KOPT-K1 (cell line): ENCODE data around the gene KIR2DL3.
"Not testable (repeated sequence)": the region's sequence is repeated elsewhere in the genome, so short reads cannot be mapped to it uniquely, and the experiment has no call there.

ENCODE experiments used
- H3K27ac ChIP-seq: fragments of 200-600 bp; sonication (generic); 2 replicates; pipeline ENCODE4 v1.5.1; 2016; ENCODE audit warnings: antibody characterized with exemption, mild to moderate bottlenecking, low read depth, low read length; ENCODE audit not compliant: poor library complexity, severe bottlenecking
- H3K36me3 ChIP-seq: fragments of 200-600 bp; sonication (generic); 2 replicates; pipeline ENCODE4 v1.5.1; 2017; ENCODE audit warnings: antibody characterized with exemption, mild to moderate bottlenecking, low read length, moderate library complexity; ENCODE audit not compliant: insufficient read depth
- H3K9me3 ChIP-seq: fragments of 200-600 bp; sonication (generic); 2 replicates; pipeline ENCODE4 v1.5.1; 2017; ENCODE audit warnings: antibody characterized with exemption, low read length, mild to moderate bottlenecking; ENCODE audit not compliant: insufficient read depth, poor library complexity, severe bottlenecking

Gene KIR2DL3

GRCh38 chr19:54728167-54728566, 10.1 kb upstream of the KIR2DL3 start:
- H3K27ac ChIP-seq: no peak overlapping the region
- no peaks in the 10 kb centered on the region for H3K9me3 ChIP-seq
- no peaks in the 10 kb centered on the region for H3K36me3 ChIP-seq

GRCh38 chr19:54729416-54730188, 8.7 kb upstream of the KIR2DL3 start:
- no peaks in the 10 kb centered on the region for H3K9me3 ChIP-seq
- H3K27ac ChIP-seq: no peak overlapping the region
- no peaks in the 10 kb centered on the region for H3K36me3 ChIP-seq

- Histone ChIP-seq H3K36me3 (no peaks in the 10 kb centered on the region), H3K27ac (no peak overlapping the region), H3K9me3 (no peaks in the 10 kb centered on the region)
These were observed 7.1 kb upstream of the KIR2DL3 start for GRCh38 chr19:54731191-54731590.

- no peak overlapping the region for H3K27ac ChIP-seq
- no peaks in the 10 kb centered on the region for H3K36me3 ChIP-seq
- H3K9me3 ChIP-seq: no peaks in the 10 kb centered on the region
These were observed 402 bp downstream of the KIR2DL3 start for GRCh38 chr19:54738715-54739114.

GRCh38 chr19:54739587-54740497, 1.5 kb downstream of the KIR2DL3 start:
- Histone ChIP-seq H3K27ac (no peak overlapping the region), H3K36me3 (no peaks in the 10 kb centered on the region), H3K9me3 (no peaks in the 10 kb centered on the region)

DNA sequence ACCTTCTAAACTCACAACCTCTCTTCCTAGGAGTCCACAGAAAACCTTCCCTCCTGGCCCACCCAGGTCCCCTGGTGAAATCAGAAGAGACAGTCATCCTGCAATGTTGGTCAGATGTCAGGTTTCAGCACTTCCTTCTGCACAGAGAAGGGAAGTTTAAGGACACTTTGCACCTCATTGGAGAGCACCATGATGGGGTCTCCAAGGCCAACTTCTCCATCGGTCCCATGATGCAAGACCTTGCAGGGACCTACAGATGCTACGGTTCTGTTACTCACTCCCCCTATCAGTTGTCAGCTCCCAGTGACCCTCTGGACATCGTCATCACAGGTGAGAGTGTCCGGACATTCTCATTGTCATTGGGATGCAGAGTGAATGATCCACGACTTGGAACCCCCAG, 3.6 kb downstream of the KIR2DL3 start:
- not testable (repeated sequence) for H3K9me3 ChIP-seq, H3K36me3 ChIP-seq, H3K27ac ChIP-seq

- H3K27ac ChIP-seq, H3K36me3 ChIP-seq, H3K9me3 ChIP-seq: not testable (repeated sequence)
These were observed 5.8 kb downstream of the KIR2DL3 start for GRCh38 chr19:54744080-54744479.

DNA sequence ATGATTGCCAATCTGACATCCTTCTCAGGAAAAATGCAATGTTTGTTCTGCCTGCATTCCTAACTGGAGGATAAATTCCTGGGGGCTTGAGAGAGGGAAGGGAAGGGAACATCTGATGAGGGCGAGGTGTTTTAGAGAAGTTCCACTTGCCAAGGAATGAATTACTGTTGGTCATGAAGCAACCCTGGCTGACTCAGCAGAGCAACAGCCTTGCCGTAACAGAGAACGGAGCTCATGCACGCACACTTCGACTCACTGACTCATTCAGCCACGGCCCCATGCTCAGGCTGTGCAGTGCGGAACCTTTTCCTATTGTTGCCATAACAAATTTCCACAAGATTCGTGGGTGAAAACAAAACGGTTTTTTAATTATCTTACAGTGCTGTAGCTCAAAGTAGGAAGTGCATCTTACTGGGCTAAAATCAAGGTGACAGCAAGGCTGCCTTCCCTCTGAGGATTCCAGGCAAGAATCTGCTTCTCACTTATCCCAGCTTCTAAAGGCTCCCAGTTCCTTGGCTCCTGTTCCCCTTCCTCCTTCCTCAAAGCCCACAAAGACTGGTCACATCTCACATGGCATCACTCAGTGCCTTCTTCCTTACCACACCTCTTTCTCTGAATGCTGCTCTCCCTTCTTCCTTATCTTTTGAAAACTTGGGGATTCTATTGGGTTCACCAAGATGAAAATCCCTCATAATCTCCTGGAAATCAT, 9.5 kb downstream of the KIR2DL3 start:
- not testable (repeated sequence) for H3K27ac ChIP-seq, H3K9me3 ChIP-seq, H3K36me3 ChIP-seq

- not testable (repeated sequence) for H3K9me3 ChIP-seq, H3K36me3 ChIP-seq, H3K27ac ChIP-seq
These were observed 12.0 kb downstream of the KIR2DL3 start for GRCh38 chr19:54750276-54750675.

GRCh38 chr19:54756204-54757110, 18.1 kb downstream of the KIR2DL3 start:
- not testable (repeated sequence) for H3K36me3 ChIP-seq, H3K27ac ChIP-seq, H3K9me3 ChIP-seq

DNA sequence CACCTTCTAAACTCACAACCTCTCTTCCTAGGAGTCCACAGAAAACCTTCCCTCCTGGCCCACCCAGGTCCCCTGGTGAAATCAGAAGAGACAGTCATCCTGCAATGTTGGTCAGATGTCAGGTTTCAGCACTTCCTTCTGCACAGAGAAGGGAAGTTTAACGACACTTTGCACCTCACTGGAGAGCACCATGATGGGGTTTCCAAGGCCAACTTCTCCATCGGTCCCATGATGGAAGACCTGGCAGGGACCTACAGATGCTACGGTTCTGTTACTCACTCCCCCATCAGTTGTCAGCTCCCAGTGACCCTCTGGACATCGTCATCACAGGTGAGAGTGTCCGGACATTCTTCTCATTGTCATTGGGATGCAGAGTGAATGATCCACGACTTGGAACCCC, 20.3 kb downstream of the KIR2DL3 start:
- H3K27ac ChIP-seq, H3K36me3 ChIP-seq, H3K9me3 ChIP-seq: not testable (repeated sequence)

- H3K36me3 ChIP-seq, H3K9me3 ChIP-seq, H3K27ac ChIP-seq: not testable (repeated sequence)
These were observed 25.9 kb downstream of the KIR2DL3 start for GRCh38 chr19:54764219-54764618.

GRCh38 chr19:54766464-54766863, 28.2 kb downstream of the KIR2DL3 start:
- not testable (repeated sequence) for H3K9me3 ChIP-seq, H3K27ac ChIP-seq, H3K36me3 ChIP-seq

GRCh38 chr19:54769646-54770045, 31.3 kb downstream of the KIR2DL3 start, which contains the start of gene KIR2DL1:
TSS of gene KIR2DL1 (plus strand) at chr19:54769793. CDS start at chr19:54769851, 58 bp downstream.
- not testable (repeated sequence) for H3K9me3 ChIP-seq, H3K27ac ChIP-seq, H3K36me3 ChIP-seq
